WTC11 (cell line): Measurements from ENCODE around the gene PAIP2. TPM values are rescaled to one million over a fixed set of nuclear protein-coding genes. Genes with fewer than 3 reads are reported as not detected.

Experiments used
- ATAC-seq: fragments of 200-7000 bp; cut with Tn5 transposase; 2 replicates; pipeline ENCODE4 v1.10.0; 2021; ENCODE audit warnings: mild to moderate bottlenecking, moderate library complexity
- CTCF ChIA-PET: fragments of 300-600 bp; sonication (Branson Sonifier 250); formaldehyde crosslinking; loops from one replicate; lab custom pipeline; 2021; ENCODE audit warnings: antibody characterized with exemption; lab: Charles Lee
- POLR2A ChIA-PET: fragments of 350-600 bp; sonication (Branson Sonifier 250); formaldehyde crosslinking; loops from one replicate; lab custom pipeline; 2021; ENCODE audit warnings: antibody characterized with exemption; lab: Charles Lee
- DNase-seq: peaks from one replicate; pipeline ENCODE4 v3.0.0; 2021; ENCODE audit warnings: low spot score
- H3K27ac Mint-ChIP-seq: 2 replicates; pipeline ENCODE4 v1.8.0; 2021; ENCODE audit warnings: mixed read lengths
- H3K27me3 Mint-ChIP-seq: 2 replicates; pipeline ENCODE4 v1.8.0; 2021; ENCODE audit warnings: low read depth, mild to moderate bottlenecking, moderate library complexity, mixed read lengths
- H3K36me3 Mint-ChIP-seq: 2 replicates; pipeline ENCODE4 v1.8.0; 2021; ENCODE audit warnings: mixed read lengths
- H3K4me1 Mint-ChIP-seq: 2 replicates; pipeline ENCODE4 v1.8.0; 2022; ENCODE audit warnings: mixed read lengths
- H3K4me3 Mint-ChIP-seq: 2 replicates; pipeline ENCODE4 v1.8.0; 2021; ENCODE audit warnings: mild to moderate bottlenecking, moderate library complexity, mixed read lengths
- H3K9me3 Mint-ChIP-seq: 2 replicates; pipeline ENCODE4 v1.8.0; 2021; ENCODE audit warnings: mixed read lengths
- ARID4B ChIP-seq: sonication (generic); formaldehyde crosslinking; IDR thresholded peaks from 2 replicates; pipeline ENCODE4 v1.8.0; 2023; ENCODE audit warnings: missing genetic modification reagents, mild to moderate bottlenecking, borderline replicate concordance
- CDX4 ChIP-seq: fragments of 250-450 bp; sonication (Bioruptor Pico); IDR thresholded peaks from 2 replicates; pipeline ENCODE4 v1.9.0; 2021; ENCODE audit warnings: moderate library complexity, mild to moderate bottlenecking, inconsistent platforms, borderline replicate concordance
- CREM ChIP-seq: sonication (generic); formaldehyde crosslinking; IDR thresholded peaks from 2 replicates; pipeline ENCODE4 v1.8.1; 2022; ENCODE audit warnings: mild to moderate bottlenecking, missing genetic modification reagents, moderate library complexity
- CTCF ChIP-seq: fragments of 200-600 bp; IDR thresholded peaks from 2 replicates; pipeline ENCODE4 v1.8.0; 2022; ENCODE audit warnings: antibody characterized with exemption
- E2F1 ChIP-seq: sonication (generic); formaldehyde crosslinking; IDR thresholded peaks from 2 replicates; pipeline ENCODE4 v1.8.0; 2022; ENCODE audit warnings: mild to moderate bottlenecking, missing genetic modification reagents
- ESRRA ChIP-seq: sonication (generic); formaldehyde crosslinking; IDR thresholded peaks from 2 replicates; pipeline ENCODE4 v1.8.1; 2022; ENCODE audit warnings: mild to moderate bottlenecking, missing genetic modification reagents, borderline replicate concordance
- FOXP4 ChIP-seq: sonication (generic); formaldehyde crosslinking; IDR thresholded peaks from 2 replicates; pipeline ENCODE4 v1.8.0; 2022; ENCODE audit warnings: mild to moderate bottlenecking, missing genetic modification reagents
- NR1H2 ChIP-seq: sonication (generic); formaldehyde crosslinking; IDR thresholded peaks from 2 replicates; pipeline ENCODE4 v1.9.0; 2021; ENCODE audit warnings: mild to moderate bottlenecking, moderate library complexity, missing genetic modification reagents
- NR3C1 ChIP-seq: sonication (generic); formaldehyde crosslinking; conservative IDR thresholded peaks from 2 replicates; pipeline ENCODE4 v1.8.1; 2023; ENCODE audit warnings: low read depth, mild to moderate bottlenecking, missing genetic modification reagents
- PRDM15 ChIP-seq: sonication (generic); formaldehyde crosslinking; IDR thresholded peaks from 2 replicates; pipeline ENCODE4 v1.8.0; 2022; ENCODE audit warnings: missing genetic modification reagents
- ZNF671 ChIP-seq: fragments of 250-450 bp; sonication (Bioruptor Pico); IDR thresholded peaks from 2 replicates; pipeline ENCODE4 v1.8.0; 2021; ENCODE audit warnings: mild to moderate bottlenecking
- total RNA-seq: library from RNA; stranded (reverse); gene quantifications from 3 replicates; pipeline ENCODE4 v1.2.3, GENCODE V29; 2021

PAIP2 gene
- total RNA-seq, 1 experiment from 2014 or later, result 126 TPM

GRCh38 chr5:139388198-139388821, 46.7 kb downstream of the PAIP2 start (continued):
- peak; percentile 82 for TF ChIP-seq PRDM15 (CRISPR knock-in tag)
- peak; percentile 47; the same call in 1 of the 2 replicates for TF ChIP-seq ESRRA (CRISPR knock-in tag)
- TF ChIP-seq, all 79 proteins: peak for 3

- Mint-ChIP-seq H3K27me3 (peaks cover 34% of the 10 kb centered on the region), H3K4me3 (no peak within 1 kb of the TSS; the same call in 1 of the 2 replicates)
- no peak for DNase-seq
- no peak for TF ChIP-seq FOXP4 (CRISPR knock-in tag)
- TF ChIP-seq E2F1 (CRISPR knock-in tag), result no peak
- TF ChIP-seq NR1H2 (CRISPR knock-in tag), result no peak
- TF ChIP-seq CTCF, result no peak
- TF ChIP-seq PRDM15 (CRISPR knock-in tag), result no peak
- no peak for TF ChIP-seq NR3C1
- no peak for TF ChIP-seq ZNF671 (CRISPR knock-in tag)
- TF ChIP-seq CDX4, result no peak
- TF ChIP-seq CREM (CRISPR knock-in tag), result no peak
- no peak for TF ChIP-seq ARID4B
- TF ChIP-seq, all 79 proteins: peak for 0
- Mint-ChIP-seq H3K36me3 (no peaks in the 10 kb centered on the region), H3K9me3 (no peaks in the 10 kb centered on the region), H3K4me1 (peaks cover 28% of the 10 kb centered on the region), H3K27ac (no peak within 1 kb of the TSS)
- no peak for ATAC-seq
- ChIA-PET POLR2A (no interaction called here), CTCF (interaction anchor here (1.8 to 5.2 kb wide), 4 partner anchors 13 to 48 kb away, joined by 3 to 31 read pairs (median 9); partner anchors contain the start of genes PAIP2 and SPATA24)
Measured at GRCh38 chr5:139389701-139390638, 48.3 kb downstream of the PAIP2 start, which contains the start of gene MZB1. Gene MZB1, minus strand, starts transcription at chr5:139389913. Its CDS starts 57 bp downstream, at chr5:139389856.
